ENCODE data around the gene MSH5.

MSH5 gene

DNA sequence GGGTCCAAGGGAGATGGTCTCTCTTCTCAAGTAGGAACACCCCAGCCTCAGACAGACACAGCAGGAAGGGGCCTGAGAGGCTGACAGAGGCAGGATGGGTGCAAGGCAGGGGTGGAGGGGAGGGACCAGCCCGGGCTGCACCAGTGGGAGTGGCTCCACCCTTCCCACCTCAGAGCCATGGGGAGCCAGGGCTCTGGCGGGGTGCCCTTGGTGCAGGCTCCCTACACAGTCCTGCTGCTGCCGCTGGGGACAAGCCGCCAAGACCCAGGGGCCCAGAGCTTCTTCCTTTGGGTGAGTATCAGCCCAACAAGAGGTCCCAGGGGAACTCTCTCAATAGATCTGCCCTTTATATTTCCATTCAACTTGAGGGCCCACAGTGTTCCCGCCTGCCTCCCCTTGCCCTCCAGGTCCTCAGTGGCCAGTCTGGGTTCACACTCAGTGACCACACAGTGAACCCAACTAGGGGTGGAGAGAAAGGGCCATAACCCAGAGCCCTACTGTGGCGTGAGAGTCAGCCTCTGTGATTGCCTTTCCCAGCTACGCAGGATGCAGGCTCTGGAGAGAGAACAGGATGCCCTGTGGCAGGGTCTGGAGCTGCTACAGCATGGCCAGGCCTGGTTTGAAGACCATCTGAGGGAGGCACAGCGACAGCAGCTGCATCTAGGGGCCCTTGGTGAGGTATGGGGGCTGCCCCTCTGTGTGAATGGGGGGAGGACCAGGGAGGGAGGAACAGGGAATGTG is 23.2 kb downstream of the MSH5 start:
- no peak for DNase-seq

DNA sequence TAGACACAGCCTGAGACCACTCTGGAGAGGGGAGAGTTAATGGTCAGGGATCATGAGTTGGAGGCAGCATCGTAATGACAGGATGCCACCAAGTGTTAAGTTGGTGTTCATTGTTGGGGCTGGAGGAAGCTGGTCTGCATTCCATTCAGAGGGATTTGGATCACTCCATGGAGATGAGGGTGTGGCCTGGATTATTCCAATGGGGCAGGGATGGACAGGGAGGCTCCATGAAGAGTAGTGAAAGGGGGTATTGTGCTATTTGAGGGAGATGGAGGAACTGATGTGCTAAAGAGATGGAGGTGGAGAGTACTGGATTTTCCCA is 23.8 kb downstream of the MSH5 start:
- no peak for DNase-seq

DNA sequence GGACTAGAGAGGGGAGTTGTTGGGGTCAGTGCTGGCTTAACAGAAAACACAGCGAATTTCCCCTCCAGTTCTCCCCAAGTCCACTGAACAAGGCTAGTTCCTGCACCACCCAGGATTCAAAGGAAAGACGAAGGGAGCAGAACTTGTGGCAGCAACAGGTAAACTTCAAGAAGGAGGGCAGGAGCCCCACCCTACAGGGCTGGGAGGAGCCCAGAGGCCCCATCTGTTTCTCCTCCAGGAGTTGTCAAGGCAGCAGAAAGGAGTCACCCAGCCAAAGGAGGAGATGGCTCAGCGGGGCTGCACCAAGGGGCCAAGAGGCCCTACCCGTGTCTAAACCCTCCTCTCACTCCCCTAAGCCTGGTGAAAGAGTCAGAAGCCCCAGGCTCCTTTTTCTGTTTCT is 24.4 kb downstream of the MSH5 start:
- DNase-seq, result no peak

DNA sequence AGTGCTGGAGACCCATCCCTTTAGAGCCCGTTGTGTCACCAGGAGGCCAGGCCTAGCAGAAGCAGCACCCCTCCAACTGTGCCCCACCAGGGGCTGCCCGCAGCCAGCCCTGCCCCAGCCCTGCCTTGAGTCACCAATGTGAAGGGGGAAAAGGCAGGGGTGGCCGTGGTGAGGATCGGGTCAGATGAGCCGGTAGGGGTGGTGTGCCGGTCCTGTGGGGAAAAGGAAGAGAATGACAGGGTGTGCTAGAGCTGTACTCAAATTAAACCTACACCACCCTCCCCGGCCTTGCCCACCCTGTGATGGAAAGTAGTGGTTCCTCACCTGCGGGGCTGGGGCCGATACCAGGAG is 25.7 kb downstream of the MSH5 start:
- no peak for DNase-seq

DNA sequence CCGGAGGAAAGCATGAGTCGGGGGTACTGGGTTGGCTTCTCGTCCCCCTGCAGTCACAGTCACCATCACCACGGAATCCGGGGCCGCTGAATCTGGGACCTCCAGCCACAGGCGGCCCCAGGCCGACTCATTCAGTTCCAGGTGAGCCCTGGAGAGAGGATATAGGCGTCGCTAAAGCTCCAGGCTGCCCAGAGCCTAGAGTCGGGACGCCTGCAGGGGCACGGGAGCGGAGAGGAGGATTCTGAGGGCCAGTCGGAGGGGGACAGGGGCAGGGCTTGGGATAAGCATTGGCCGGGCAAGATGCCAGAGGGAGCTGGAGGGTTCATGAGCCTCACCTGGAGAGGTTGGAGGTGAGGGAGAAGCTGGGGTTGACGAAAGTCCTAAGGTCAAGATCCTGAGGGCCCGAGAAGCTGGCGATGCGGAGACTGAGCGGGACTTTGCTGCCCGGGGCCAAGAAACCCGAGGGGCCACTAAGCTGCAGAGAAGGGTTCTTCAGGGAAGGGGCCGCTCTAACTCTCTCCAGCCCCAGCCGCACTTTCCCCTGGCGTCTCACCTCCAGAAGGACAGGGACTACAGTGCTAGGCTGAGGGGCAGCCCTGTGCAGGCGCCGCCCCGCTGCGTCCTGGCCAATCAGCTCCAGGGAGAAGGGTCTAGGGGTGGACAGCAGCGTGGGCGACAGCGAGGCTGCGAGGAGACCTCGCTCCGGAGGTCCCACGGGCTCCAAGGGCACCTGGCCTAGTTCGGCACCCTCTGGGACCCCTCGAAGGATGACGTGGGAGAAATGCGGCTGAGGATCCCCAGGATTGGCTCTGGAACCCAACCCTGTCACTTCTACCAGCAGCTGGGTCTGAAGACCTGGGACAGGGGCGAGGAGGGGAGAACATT is 26.3 kb downstream of the MSH5 start:
- DNase-seq, result no peak

DNA sequence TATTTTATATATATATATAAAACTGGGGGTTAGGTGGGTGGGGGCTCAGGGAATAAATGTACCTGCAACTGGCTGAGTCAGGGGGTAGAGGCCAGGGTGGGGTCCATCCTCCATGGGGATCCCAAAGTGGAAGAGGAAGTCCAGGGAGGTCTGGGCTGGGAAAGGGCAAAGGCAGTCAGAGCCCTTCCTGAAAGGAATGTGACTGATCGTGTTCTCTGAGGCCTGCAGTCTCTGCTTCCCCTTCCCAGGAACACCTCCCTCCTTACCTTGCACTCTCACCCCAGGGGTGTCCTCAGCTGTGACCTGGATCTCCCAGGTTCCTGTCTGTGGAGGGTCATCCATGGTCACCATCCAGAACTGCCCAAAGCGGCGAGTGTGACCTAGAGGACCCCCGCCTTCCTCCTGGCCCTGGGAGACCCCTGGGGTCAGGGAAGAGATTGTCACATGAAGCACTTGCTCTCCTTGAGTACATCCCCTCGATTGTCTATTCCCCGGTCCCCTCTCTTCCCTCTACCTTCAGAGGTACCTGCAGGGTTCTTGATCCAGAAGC is 27.4 kb downstream of the MSH5 start:
- DNase-seq, result no peak

DNA sequence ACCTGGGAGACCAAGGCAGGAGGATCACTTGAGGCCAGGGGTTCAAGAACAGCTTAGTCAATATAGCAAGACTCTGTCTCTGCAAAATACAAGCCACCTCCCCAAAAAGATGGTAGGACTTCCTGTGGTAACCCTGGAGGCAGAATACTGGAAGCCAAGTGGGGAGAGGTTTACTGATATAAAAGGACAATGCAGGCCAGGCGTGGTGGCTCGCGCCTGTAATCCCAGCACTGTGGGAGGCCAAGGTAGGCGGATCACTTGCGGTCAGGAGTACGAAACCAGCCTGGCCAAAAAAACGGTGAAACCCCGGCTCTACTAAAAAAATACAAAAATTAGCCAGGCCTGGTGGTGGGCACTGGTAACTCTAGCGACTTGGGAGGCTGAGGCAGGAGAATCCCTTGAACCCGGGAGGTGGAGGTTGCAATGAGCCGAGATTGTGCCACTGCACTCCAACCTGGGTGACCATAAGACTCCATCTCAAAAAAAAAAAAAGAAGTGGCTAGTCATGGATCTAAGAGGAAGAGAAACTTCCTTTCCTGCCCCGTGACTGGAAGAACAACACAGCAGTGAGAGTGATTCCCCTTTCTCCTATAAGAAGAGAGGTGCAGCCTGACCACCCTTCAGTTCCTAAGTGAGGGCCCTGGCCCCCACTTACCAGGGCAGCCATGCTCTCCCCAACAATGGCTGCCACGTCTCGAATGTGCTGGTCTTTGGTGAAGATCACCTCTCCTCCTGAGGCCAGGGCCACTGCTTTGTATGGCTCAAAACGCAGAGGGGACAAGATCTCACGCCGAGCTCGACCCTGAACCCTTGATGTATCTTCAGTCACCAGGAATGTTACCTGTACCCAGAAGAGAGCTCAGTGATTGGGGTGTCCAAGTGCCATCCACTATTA is 28.8 kb downstream of the MSH5 start:
- no peak for DNase-seq

DNA sequence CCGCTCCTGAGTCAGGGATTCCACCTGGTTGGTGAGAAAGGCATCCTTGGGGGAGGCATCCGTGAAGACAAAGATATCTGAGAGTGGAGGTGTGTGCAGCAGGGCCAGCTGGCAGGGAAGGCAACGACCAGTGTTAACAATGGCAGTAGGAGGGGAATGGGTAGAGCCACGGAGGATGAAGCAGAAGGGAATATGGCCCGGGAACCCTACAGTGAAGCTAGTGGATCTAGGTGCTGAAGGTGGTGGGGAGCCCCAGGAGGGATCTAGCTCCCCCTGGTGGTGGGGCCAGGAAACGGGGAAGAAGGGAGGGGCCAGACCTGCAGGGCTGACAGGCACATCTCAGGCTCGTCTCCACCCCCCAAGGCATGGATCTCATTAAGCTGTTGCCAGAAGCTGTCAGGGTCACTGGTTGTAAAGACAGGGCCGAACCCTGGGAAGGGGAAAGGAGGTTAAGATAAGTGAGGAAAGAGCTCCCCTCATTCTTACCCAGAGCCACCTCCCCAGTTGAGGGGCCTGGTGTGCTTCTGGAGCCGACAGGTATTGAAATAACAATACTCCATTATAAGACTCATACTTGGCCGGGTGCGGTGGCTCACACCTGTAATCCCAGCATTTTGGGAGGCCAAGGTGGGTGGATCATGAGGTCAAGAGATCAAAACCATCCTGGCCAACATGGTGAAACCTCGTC is 30.0 kb downstream of the MSH5 start:
- DNase-seq, result peak; percentile 86

DNA sequence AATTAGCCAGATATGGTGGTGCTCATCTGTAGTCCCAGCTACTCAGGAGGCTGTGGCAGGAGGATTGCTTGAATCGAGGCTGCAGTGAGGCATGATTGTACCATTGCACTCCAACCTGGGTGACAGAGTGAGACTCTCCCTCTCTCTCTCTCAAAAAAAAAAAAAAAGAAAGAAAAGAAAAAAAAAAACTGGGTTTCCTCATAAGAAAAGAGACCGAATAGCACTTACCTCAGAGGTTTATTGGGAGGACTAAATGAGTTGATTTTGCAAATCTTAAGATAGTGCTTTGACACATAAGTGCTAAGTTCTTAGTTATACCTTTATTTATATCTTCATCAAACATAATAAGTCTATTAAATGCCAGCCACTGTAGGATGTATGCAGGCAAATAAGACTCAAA is 31.1 kb downstream of the MSH5 start:
- no peak for DNase-seq

DNA sequence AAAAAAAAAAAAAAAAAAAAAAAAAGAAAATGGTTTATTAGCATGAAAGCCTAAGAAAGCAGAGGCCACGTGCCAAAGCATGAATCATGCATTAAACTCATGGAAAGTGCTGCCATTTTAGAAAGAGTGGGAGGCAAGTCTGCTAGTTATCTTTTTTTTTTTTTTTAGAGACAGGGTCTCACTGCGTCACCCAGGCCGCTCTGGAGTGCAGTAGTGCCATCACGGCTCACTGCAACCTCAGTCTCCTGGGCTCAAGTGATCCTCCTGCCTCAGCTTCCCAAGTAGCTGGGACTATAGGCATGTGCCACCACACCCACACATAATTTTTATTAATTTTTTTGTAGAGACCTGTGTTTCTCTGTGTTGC is 32.2 kb downstream of the MSH5 start:
- no peak for DNase-seq

DNA sequence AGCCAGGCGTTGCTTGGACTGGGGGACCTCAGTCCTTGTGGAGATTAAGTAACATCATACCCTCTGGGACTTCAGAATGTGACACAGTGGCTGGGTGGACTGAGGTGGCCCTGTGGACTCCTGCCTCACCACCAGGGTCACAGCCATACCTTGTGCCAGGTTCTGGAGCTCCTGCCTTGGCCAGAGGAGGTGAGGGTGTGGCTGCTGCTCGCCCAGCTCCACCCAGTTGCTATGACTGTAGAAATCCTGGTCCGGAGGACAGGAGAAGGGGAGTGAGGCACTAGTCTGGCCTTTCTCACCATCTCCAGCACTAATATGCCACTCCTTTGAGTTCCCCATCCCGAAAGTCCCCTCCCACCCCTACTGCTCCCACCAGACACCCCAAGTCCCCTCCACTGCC is 35.4 kb downstream of the MSH5 start:
- no peak for DNase-seq

DNA sequence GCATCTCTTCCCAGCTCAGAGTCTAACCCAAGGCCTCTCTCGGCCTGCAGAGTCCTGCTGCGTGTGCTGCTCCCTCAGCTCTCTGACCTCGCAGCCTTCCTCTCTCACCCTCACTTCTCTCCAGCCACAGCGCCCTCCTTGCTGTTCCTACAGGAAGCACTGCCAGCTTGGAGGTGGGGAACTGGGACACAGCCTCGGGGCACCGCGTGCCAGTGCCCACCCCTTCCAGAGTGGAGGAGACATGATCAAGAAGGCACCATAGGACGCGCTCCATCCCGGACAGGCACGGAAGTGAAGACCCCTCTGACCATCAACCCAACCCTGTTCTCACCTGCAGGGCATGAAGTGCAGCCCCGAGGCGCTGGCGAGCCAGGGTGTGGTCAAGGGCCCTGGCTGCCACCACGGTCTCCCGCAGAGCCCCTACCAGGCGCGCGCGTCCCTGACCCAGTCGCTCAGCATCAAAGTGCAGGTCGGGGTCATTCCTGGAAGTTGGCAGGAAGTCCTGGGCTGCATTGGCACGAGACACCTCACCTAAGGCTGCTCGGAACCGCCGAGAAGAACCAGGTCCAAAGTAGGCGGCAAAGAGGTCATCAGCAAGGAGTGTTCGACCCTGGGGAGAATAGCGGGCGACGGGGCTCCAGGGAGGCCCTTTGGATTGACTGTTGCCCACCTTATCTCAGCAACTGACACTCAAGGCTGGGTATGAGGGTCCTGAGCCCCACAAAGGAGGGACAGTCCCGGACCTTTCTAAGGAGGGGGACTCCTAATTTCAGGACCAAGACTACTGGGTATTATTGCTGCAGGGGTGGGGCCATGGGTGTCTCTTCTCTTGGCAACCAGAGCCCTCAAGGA is 36.1 kb downstream of the MSH5 start:
- DNase-seq, result no peak

DNA sequence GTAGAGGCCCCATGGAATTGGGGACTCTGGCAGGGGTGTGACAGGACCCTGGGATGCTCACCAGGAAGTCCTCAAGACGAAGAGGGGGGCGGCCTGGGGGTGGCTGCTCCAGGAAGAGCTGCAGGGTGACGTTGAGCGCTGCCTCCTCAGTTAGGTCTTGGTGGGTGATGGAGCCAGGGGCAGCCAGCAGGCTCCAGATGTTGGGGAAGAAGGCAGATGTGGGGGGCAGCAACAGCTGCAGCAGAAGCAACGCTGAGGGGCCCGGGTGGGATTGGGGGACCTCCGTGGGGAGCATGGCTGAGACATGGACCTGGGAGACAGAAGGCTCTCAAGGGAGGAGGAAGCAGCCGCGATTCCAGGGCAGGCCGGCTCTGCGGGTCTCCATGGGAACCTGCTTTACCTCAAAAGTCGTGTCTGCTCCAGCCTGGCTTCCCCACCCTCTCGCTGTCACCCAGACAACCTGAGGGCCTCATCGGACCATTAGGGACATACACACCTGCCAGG is 36.7 kb downstream of the MSH5 start:
- no peak for DNase-seq

DNA sequence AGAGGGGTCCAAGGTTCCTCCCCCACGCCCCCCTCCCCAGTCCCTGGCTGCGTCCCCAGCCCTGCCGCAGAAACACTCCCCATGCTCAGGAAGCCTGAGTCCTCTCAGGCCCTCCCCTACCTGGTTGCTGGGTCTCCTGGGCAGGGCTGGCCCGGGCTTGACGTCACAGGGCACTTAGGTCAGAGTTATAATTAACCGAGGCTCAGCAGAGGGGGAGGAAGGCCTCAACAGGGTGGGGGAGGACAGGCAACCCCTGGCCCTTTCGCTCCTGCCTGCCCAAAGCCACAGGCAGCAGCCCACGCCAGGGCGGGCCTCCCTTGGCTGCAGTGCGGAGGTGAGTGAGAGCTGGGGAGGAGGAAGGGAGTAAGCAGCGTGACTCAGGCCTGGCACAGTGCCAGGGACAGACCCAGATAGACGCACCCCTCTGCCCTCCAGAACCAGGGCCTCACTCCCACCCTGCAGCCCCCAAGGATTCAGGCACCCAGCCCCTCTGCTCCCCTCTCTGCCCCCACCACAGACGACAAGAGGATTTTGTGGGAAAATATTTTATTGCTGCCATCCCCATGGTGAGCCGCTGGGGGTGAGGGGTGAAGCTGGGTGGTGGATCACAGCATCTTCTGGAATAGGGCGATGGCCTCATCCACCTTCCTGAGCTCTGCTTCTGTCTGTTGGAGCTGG is 37.3 kb downstream of the MSH5 start, which contains the start of gene VWA7:
Gene VWA7, minus strand, starts transcription at position 340 of the 678 bp plus-strand sequence. CDS start 549 bp downstream, outside the sequence.
- DNase-seq, result peak; percentile 82

DNA sequence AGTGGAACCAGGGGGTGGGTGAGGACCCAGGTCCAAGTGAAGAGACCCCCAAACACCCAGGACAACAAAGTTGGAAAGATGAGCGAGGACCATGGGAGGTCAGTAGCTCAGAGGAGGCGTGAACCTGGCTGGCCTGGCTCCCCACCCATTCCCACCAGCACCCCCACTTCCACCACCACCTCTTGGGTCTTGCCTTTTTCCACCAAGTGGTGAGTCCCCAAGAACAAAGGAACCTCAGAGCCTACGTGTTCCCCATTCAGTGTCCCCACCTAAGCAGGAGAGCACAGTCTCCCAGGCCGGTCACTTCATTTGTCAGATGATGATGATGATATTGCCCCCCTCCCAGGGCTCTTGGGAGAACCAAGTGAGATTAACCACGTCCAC is 37.9 kb downstream of the MSH5 start:
- no peak for DNase-seq

DNA sequence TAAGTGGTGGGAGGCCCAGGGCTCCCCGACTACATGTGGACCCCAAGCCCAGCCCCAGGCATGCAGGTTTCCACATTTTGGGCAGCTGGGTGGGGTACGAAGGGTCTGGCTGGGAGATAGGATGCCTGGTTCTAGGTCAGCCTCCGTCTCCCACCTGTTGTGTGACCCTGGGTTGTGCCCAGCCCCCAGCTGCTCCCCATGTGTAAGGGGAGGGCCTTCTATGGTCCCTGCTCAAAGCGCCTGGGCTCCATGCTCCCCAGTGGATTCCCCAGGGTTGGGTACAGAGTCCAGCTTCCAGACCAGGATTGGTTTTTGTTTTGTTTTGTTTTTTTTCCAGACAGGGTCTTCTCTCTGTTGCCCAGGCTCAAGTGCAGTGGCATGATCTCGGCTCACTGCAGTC is 38.4 kb downstream of the MSH5 start:
- no peak for DNase-seq

DNA sequence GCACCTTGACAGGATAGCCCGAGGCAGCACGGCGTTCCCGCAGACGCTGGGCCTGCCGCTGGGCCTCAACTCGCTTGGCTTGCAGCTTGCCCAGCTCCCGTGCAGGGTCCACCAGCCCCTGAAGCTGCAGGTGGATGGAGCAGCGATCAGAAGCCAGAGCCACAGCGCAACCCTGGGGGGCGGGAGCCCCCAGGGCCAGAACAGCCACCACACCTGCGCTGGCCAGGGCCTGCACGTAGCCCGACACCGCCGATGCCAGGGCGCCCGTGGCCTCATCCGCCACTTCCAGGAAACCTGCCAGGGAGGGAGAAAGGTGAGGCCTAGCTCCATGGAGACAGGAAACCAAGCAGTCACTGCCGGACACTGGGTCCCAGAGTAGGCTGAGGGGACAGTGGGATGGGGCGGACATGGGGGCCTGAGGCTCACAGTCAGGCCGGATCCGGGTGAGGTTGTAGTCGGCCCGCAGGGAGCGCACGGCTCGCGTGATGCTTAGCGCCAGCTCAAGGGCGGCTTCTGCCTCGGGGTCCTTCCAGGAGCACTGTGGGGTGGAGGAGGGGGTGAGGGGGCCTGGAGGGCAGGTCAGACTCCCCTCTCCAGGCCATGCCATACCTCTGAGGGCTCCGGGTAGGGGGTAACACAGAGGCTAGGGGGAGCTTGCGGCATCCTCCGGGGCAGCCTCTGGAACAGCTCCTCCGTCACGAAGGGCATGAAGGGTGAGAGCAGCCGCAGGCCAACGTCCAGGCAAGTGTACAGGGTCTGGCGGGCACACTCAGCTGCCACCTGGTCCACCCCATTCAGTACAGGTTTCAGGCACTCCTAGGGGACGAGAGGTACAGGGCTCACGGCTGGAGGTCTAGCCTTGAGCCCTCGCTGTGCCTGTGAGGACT is 39.4 kb downstream of the MSH5 start:
- no peak for DNase-seq

DNA sequence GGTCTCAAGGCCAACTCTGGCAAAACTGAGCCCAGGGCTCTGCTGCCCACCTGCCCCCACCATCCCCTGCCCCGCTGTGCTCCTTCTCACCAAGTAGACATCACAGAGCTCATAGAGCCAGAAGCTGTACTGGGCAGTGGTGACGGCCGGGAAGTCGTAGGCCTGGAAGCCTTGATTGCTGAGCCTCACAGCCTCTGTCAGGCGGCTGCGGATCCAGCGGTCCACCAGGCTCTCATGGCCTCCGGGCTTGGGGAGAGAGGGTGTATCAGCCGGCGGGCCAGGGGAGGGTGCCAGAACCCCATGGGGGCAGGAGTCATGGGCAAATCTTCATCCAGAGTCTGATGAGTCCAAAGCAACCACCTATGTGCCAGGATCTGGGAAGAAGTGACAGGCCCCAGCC is 40.1 kb downstream of the MSH5 start:
- DNase-seq, result no peak

DNA sequence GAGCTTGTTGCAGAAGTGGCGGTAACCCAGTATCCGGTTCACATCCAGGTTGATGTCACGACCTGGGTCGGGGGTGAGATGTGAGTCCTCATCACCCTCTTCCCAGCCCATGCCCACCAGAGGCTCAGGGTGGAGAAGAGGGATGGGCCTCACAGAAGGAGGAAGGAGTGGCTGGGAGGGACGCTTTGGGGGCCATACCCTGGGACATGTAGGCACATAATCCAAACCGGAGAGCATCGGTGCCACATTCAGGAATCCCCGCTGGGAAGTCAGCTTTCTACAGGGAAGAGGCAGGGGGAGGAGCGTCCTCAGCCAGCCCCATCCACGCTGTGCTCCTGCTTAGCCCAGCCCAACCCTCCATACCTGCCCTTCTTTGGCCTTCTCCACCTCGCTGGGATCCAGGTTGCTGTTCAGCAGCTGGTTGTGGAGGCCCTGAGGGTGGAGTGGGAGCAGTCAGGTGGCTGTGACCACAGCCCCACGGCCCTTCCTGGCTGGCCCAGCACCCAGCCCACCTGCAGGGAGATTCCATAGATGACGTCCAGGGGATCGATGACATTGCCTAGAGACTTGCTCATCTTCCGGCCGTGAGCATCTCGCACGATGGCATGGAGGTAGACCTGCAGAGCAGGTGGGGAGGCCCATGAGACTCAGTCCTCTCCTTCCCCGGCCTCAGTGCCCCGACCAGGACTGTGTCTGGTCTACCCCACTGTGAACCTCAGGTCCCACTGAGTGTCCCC is 40.9 kb downstream of the MSH5 start:
- no peak for DNase-seq

Data from stimulated activated CD4-positive, alpha-beta T cell treated with anti-CD3 and anti-CD28 coated beads, Interleukin-1b, Interleukin-23, amount 100 ng/mL, for 48 hours (primary cell).